ENCODE measurements around the gene RPS6KA2. TPM values are rescaled to one million over a fixed set of nuclear protein-coding genes. Genes with fewer than 3 reads are reported as not detected.

The RPS6KA2 gene
- total RNA-seq, 1 experiment from 2014 or later = 4.1 TPM

- in situ Hi-C loops (cut with HindIII; ENCODE audit: low pct_unique_long_range_greater_than_20kb, low sequenced_read_pairs) (no loop called here), intact Hi-C loops (cut with micrococcal nuclease; ENCODE audit: unreplicated experiment) (no loop called here)
- DNase-seq (ENCODE audit: low read depth, low spot score) (no peak), ATAC-seq (no peak)
- no peaks in the 10 kb centered on the region for H3K36me3 ChIP-seq (ENCODE audit: control insufficient read depth, insufficient read depth, low read length)
- H3K4me3 ChIP-seq (ENCODE audit: low read depth in 2 of 2, low read length in 2 of 2) = no peak overlapping the region
- BruUV-seq (replicated peaks) = no TSS peak
- ChIA-PET POLR2A (no interaction called here), CTCF (no interaction called here)
- no peaks in the 10 kb centered on the region for H3K4me1 ChIP-seq (ENCODE audit: control insufficient read depth, insufficient read depth, low read length)
- H3K27me3 ChIP-seq (ENCODE audit: control insufficient read depth, insufficient read depth, low read length) = no peaks in the 10 kb centered on the region
- H3K9me3 ChIP-seq (ENCODE audit: control insufficient read depth, insufficient read depth, low read depth, low read length) = no peaks in the 10 kb centered on the region
- TF ChIP-seq POLR2AphosphoS5 (IDR thresholded peaks at IDR 0.05; ENCODE audit: low read depth, low read length) (no peak), REST (IDR thresholded peaks at IDR 0.05; ENCODE audit: insufficient read depth in 1 of 2, low read depth in 2 of 2, low read length in 1 of 2) (no peak), SIN3A (IDR thresholded peaks at IDR 0.05; ENCODE audit: borderline replicate concordance, insufficient read depth, low read depth, low read length) (no peak), TCF7L2 (IDR thresholded peaks at IDR 0.05; ENCODE audit: low read depth, low read length) (no peak)
- TF ChIP-seq, protein P1, sequence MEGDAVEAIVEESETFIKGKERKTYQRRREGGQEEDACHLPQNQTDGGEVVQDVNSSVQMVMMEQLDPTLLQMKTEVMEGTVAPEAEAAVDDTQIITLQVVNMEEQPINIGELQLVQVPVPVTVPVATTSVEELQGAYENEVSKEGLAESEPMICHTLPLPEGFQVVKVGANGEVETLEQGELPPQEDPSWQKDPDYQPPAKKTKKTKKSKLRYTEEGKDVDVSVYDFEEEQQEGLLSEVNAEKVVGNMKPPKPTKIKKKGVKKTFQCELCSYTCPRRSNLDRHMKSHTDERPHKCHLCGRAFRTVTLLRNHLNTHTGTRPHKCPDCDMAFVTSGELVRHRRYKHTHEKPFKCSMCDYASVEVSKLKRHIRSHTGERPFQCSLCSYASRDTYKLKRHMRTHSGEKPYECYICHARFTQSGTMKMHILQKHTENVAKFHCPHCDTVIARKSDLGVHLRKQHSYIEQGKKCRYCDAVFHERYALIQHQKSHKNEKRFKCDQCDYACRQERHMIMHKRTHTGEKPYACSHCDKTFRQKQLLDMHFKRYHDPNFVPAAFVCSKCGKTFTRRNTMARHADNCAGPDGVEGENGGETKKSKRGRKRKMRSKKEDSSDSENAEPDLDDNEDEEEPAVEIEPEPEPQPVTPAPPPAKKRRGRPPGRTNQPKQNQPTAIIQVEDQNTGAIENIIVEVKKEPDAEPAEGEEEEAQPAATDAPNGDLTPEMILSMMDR (IDR thresholded peaks at IDR 0.05) = no peak
- no peak overlapping the region for H3K27ac ChIP-seq (ENCODE audit: low read length)
Observed at GRCh38 chr6:166501246-166501645, 125.8 kb downstream of the RPS6KA2 start.

- H3K27ac ChIP-seq (ENCODE audit: low read length) = no peak overlapping the region
- no peaks in the 10 kb centered on the region for H3K27me3 ChIP-seq (ENCODE audit: control insufficient read depth, insufficient read depth, low read length)
- BruUV-seq (replicated peaks) = no TSS peak
- no peaks in the 10 kb centered on the region for H3K9me3 ChIP-seq (ENCODE audit: control insufficient read depth, insufficient read depth, low read depth, low read length)
- no peak for DNase-seq (ENCODE audit: low read depth, low spot score)
- ChIA-PET CTCF (no interaction called here), POLR2A (no interaction called here)
- TF ChIP-seq, protein P1 (IDR thresholded peaks at IDR 0.05) = no peak
- TF ChIP-seq REST (IDR thresholded peaks at IDR 0.05; ENCODE audit: insufficient read depth in 1 of 2, low read depth in 2 of 2, low read length in 1 of 2) (no peak), SIN3A (IDR thresholded peaks at IDR 0.05; ENCODE audit: borderline replicate concordance, insufficient read depth, low read depth, low read length) (no peak), TCF7L2 (IDR thresholded peaks at IDR 0.05; ENCODE audit: low read depth, low read length) (no peak), POLR2AphosphoS5 (IDR thresholded peaks at IDR 0.05; ENCODE audit: low read depth, low read length) (no peak)
- no peak overlapping the region for H3K4me3 ChIP-seq (ENCODE audit: low read depth in 2 of 2, low read length in 2 of 2)
- in situ Hi-C loops (cut with HindIII; ENCODE audit: low pct_unique_long_range_greater_than_20kb, low sequenced_read_pairs) (no loop called here), intact Hi-C loops (cut with micrococcal nuclease; ENCODE audit: unreplicated experiment) (no loop called here)
- no peaks in the 10 kb centered on the region for H3K4me1 ChIP-seq (ENCODE audit: control insufficient read depth, insufficient read depth, low read length)
- no peaks in the 10 kb centered on the region for H3K36me3 ChIP-seq (ENCODE audit: control insufficient read depth, insufficient read depth, low read length)
- no peak for ATAC-seq
Observed at GRCh38 chr6:166500246-166500645, 126.8 kb downstream of the RPS6KA2 start.

All from Panc1 (cell line).